Endodermal cell (in vitro differentiated cells): ENCODE measurements around the gene AMBRA1. TPM values are rescaled to one million over a fixed set of nuclear protein-coding genes. Genes with fewer than 3 reads are reported as not detected.

Experiments used
- DNase-seq: peaks from one replicate; pipeline ENCODE4 v3.0.0-alpha.2; 2017
- H3K27ac ChIP-seq: 2 replicates; pipeline ENCODE4 v1.5.1; 2013; ENCODE audit warnings: mild to moderate bottlenecking, low read depth, low read length, moderate library complexity
- H3K27me3 ChIP-seq: 2 replicates; pipeline ENCODE4 v1.6.1; 2013; ENCODE audit warnings: mild to moderate bottlenecking, low read length, moderate library complexity; ENCODE audit not compliant: insufficient read depth, control insufficient read depth, poor library complexity, severe bottlenecking
- H3K36me3 ChIP-seq: 2 replicates; pipeline ENCODE4 v1.7.0; 2013; ENCODE audit warnings: mild to moderate bottlenecking, low read length, moderate library complexity; ENCODE audit not compliant: control insufficient read depth, insufficient read depth
- H3K4me1 ChIP-seq: one replicate; pipeline ENCODE4 v1.7.0; 2013; ENCODE audit warnings: low read length; ENCODE audit not compliant: control insufficient read depth, insufficient read depth
- H3K4me3 ChIP-seq: 2 replicates; pipeline ENCODE4 v1.5.1; 2013; ENCODE audit warnings: mild to moderate bottlenecking, low read length, moderate library complexity
- H3K9ac ChIP-seq: 2 replicates; pipeline ENCODE4 v1.6.1; 2013; ENCODE audit warnings: mild to moderate bottlenecking, low read length, moderate library complexity; ENCODE audit not compliant: poor library complexity, severe bottlenecking; ENCODE audit errors: extremely low read depth
- H3K9me3 ChIP-seq: 2 replicates; pipeline ENCODE4 v1.6.1; 2013; ENCODE audit warnings: mild to moderate bottlenecking, low read length, moderate library complexity; ENCODE audit not compliant: control insufficient read depth
- H3K27ac Mint-ChIP-seq: 2 replicates; pipeline ENCODE4 v1.8.0; 2020; ENCODE audit warnings: mixed read lengths
- H3K27me3 Mint-ChIP-seq: 2 replicates; pipeline ENCODE4 v1.8.0; 2021; ENCODE audit warnings: mild to moderate bottlenecking, mixed read lengths; ENCODE audit not compliant: insufficient read depth
- H3K36me3 Mint-ChIP-seq: 2 replicates; pipeline ENCODE4 v1.8.0; 2020; ENCODE audit warnings: low read depth, mixed read lengths
- H3K4me1 Mint-ChIP-seq: 2 replicates; pipeline ENCODE4 v1.8.0; 2020; ENCODE audit warnings: mixed read lengths
- H3K4me3 Mint-ChIP-seq: 2 replicates; pipeline ENCODE4 v1.8.0; 2020; ENCODE audit warnings: mild to moderate bottlenecking, moderate library complexity, mixed read lengths
- H3K9me3 Mint-ChIP-seq: 2 replicates; pipeline ENCODE4 v1.8.0; 2020; ENCODE audit warnings: mild to moderate bottlenecking, mixed read lengths
- WGBS, 2 experiments: methylation state at CpG; one replicate each; pipeline versions ENCODE4 v1.1.5 to v1.1.7; 2013; ENCODE audit warnings: missing lambda C conversion rate in 2 of 2, mixed read lengths in 1 of 2; ENCODE audit not compliant: insufficient coverage in 1 of 2, insufficient read length in 1 of 2; 5-methylcytosine and 5-hydroxymethylcytosine counted together
- total RNA-seq, 2 donors: library from RNA; stranded (reverse); fragmentation: NEBNext Ultra II Directional in 1 of 2; extraction: Animal tissue kit (Norgen Biotek cat#: 25700) in 1 of 2; gene quantifications; 2 replicates in 1 of 2; 3 replicates in 1 of 2; pipeline ENCODE4 v1.2.1, GENCODE V29; 2021
- TF ChIP-seq, protein P1 (sequence below): fragments of 200-600 bp; sonication (generic); conservative IDR thresholded peaks from 2 replicates; pipeline ENCODE4 v1.5.0; 2021; ENCODE audit warnings: antibody characterized with exemption, mild to moderate bottlenecking

Gene AMBRA1
- total RNA-seq, 2 donors from 2014 or later: 54.5 to 67.8 TPM

DNA sequence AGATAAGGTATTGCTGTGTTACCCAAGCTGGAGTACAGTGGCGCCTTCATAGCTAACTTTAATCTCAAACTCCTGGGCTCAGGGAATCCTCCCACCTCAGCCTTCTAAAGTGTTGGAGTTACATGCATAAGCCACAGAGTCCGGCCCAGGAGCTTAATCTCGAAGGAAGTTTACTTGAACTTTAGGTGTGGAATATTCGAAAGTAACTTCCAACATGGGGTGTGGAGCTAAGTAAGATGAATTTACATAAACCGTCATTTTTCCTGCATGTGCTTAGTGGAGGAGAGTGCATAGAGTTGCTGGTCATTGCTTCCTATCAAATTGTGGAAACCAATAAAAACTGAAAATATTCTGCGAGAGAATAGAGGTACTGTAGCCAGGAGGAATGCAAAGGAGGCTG is 25.0 kb upstream of the AMBRA1 start:
- H3K9me3 ChIP-seq: no peaks in the 10 kb centered on the region
- peak overlapping the region; percentile 97 for H3K4me3 ChIP-seq
- peak; percentile 55 for DNase-seq
- peak overlapping the region; percentile 99 for H3K9ac ChIP-seq
- H3K27me3 ChIP-seq: no peaks in the 10 kb centered on the region
- TF ChIP-seq, protein P1, sequence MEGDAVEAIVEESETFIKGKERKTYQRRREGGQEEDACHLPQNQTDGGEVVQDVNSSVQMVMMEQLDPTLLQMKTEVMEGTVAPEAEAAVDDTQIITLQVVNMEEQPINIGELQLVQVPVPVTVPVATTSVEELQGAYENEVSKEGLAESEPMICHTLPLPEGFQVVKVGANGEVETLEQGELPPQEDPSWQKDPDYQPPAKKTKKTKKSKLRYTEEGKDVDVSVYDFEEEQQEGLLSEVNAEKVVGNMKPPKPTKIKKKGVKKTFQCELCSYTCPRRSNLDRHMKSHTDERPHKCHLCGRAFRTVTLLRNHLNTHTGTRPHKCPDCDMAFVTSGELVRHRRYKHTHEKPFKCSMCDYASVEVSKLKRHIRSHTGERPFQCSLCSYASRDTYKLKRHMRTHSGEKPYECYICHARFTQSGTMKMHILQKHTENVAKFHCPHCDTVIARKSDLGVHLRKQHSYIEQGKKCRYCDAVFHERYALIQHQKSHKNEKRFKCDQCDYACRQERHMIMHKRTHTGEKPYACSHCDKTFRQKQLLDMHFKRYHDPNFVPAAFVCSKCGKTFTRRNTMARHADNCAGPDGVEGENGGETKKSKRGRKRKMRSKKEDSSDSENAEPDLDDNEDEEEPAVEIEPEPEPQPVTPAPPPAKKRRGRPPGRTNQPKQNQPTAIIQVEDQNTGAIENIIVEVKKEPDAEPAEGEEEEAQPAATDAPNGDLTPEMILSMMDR: no peak
- Mint-ChIP-seq H3K27ac (peak overlapping the region; percentile 80), H3K9me3 (no peaks in the 10 kb centered on the region), H3K4me1 (peaks cover 19% of the 10 kb centered on the region), H3K4me3 (peak overlapping the region; percentile 94), H3K27me3 (no peaks in the 10 kb centered on the region), H3K36me3 (peaks cover 29% of the 10 kb centered on the region)
- H3K27ac ChIP-seq: no peak overlapping the region
- peaks cover 28% of the 10 kb centered on the region for H3K36me3 ChIP-seq
- H3K4me1 ChIP-seq: no peaks in the 10 kb centered on the region
- 86 to 94% methylated on average over 5 to 6 of the region's 6 CpGs for whole genome bisulfite sequencing, 2 experiments

DNA sequence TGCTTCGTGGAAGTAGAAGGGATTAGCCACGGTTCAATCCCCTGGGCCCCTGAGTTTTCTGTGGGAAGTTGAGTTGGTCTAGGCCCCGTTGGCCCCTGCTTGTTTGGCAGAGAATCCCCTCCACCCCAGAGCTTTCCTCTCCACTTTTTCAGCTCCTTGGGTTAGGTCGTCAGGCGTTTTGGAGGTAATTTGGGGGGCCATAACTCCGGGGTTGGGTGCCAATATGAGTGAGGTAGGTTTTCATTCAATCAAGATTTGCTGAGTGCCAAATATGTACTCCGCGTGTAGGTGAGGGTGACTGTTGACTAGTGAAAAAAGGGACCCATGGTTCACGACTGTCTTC is 24.1 kb upstream of the AMBRA1 start:
- WGBS, 2 experiments: 9 to 17% methylated on average over 3 to 9 of the region's 9 CpGs
- peak overlapping the region; percentile 94 for H3K4me3 Mint-ChIP-seq

DNA sequence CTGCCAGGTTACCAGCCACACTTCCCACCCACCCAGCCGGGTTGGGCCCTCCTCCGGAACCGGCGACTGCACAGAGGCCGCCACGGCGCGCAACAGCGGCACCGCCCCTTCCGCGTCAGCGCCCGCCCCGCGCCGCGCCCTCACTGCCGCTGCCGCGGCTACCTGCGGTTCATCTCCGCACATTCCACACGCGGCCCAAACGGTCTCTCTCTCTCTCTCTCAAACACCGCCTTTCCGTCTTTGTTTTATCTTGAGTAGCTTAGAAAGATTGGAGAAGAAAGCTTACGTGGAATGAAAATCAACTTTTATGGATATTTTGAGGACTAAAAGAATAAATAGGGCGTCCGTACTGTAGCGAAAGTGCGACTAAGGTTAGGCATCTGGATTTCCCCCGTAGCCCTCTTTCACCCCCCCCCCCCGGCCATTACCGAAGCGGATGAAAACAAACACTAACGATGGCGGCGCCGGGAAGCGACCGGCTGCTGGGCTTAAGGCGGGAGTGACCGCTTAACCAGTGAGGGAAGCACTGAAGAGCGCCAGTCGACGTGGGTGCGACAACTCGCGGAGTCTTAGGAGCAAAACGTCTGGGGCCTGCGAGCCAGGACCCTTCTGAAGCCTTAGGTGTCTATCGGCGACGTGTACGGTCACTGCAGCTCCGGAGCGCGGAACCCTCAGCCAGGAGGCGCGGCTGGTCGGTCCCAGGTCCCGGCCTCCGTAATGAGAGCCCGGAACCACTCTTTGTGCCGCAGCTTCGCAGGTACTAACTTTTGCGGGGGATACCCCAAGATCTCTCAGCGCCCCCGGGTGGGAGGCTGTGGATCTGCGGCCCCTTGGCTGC is 23.5 kb upstream of the AMBRA1 start, which contains the start of the genes ATG13 and HARBI1:
ATG13 (plus strand) TSS at position 420 of the 838 bp plus-strand sequence. CDS start 26,739 bp downstream, outside the sequence.
HARBI1 (minus strand) TSS at position 94 of the 838 bp plus-strand sequence. CDS start 990 bp downstream, outside the sequence.
- Mint-ChIP-seq H3K9me3 (no peaks in the 10 kb centered on the region), H3K4me1 (peaks cover 19% of the 10 kb centered on the region)

More for the DNA sequence above, 24.1 kb upstream of the AMBRA1 start:
- H3K27me3 Mint-ChIP-seq: no peaks in the 10 kb centered on the region
- DNase-seq: no peak
- TF ChIP-seq, protein P1: peak; percentile 6
- no peaks in the 10 kb centered on the region for H3K4me1 ChIP-seq
- peaks cover 19% of the 10 kb centered on the region for H3K4me1 Mint-ChIP-seq
- peaks cover 23% of the 10 kb centered on the region for H3K36me3 ChIP-seq
- peak overlapping the region; percentile 90 for H3K27ac ChIP-seq
- H3K9me3 Mint-ChIP-seq: no peaks in the 10 kb centered on the region
- no peaks in the 10 kb centered on the region for H3K27me3 ChIP-seq
- peak overlapping the region; percentile 100 for H3K27ac Mint-ChIP-seq
- H3K9ac ChIP-seq: peak overlapping the region; percentile 99
- no peaks in the 10 kb centered on the region for H3K9me3 ChIP-seq
- H3K4me3 ChIP-seq: peak overlapping the region; percentile 97
- H3K36me3 Mint-ChIP-seq: peaks cover 24% of the 10 kb centered on the region

More for the DNA sequence above, 23.5 kb upstream of the AMBRA1 start, which contains the start of the genes ATG13 and HARBI1:
- TF ChIP-seq, protein P1: peak; percentile 78
- 0 to 1% methylated on average over 25 to 71 of the region's 72 CpGs for WGBS, 2 experiments
- Histone ChIP-seq H3K36me3 (peaks cover 17% of the 10 kb centered on the region), H3K9ac (peak within 1 kb of the TSS; percentile 99), H3K27me3 (no peaks in the 10 kb centered on the region), H3K27ac (peak within 1 kb of the TSS; percentile 90), H3K9me3 (no peaks in the 10 kb centered on the region), H3K4me1 (no peaks in the 10 kb centered on the region), H3K4me3 (peak within 1 kb of the TSS; percentile 97)
- Mint-ChIP-seq H3K36me3 (peaks cover 18% of the 10 kb centered on the region), H3K27ac (peak within 1 kb of the TSS; percentile 100), H3K4me3 (peak within 1 kb of the TSS; percentile 94), H3K27me3 (no peaks in the 10 kb centered on the region)
- DNase-seq: peak; percentile 96
